Activated T-cell treated with anti-CD3 and anti-CD28 coated beads, Interleukin-2, amount 50 U/mL, for 4 hours (primary cell): Measurements from ENCODE around the gene DNAAF1. TPM values are rescaled to one million over a fixed set of nuclear protein-coding genes. Genes with fewer than 3 reads are reported as not detected.
"Not testable (repeated sequence)": the region's sequence is repeated elsewhere in the genome, so short reads cannot be mapped to it uniquely, and the experiment has no call there.

Experiments used
- ATAC-seq, 2 donors: fragments of 200-7000 bp; cut with Tn5 transposase; one replicate each; pipeline ENCODE4 v1.10.0; 2021
- DNase-seq: peaks from one replicate; pipeline ENCODE4 v3.0.0-alpha.2; 2020
- H3K27me3 Mint-ChIP-seq: one replicate; pipeline ENCODE4 v1.8.0; 2021; ENCODE audit warnings: low read depth, mixed read lengths
- H3K36me3 Mint-ChIP-seq: one replicate; pipeline ENCODE4 v1.8.0; 2022; ENCODE audit warnings: mixed read lengths; ENCODE audit not compliant: insufficient read depth
- H3K4me1 Mint-ChIP-seq: one replicate; pipeline ENCODE4 v1.8.0; 2021; ENCODE audit warnings: low read depth, mixed read lengths
- H3K4me3 Mint-ChIP-seq: one replicate; pipeline ENCODE4 v1.8.0; 2021; ENCODE audit warnings: mild to moderate bottlenecking, moderate library complexity, mixed read lengths
- H3K9me3 Mint-ChIP-seq: one replicate; pipeline ENCODE4 v1.8.0; 2021; ENCODE audit warnings: mixed read lengths
- total RNA-seq, 3 donors: library from RNA; stranded (reverse); gene quantifications; one replicate each; pipeline ENCODE4 v1.2.1, GENCODE V29; 2021

The DNAAF1 gene
- total RNA-seq, 3 donors from 2014 or later: not detected

DNA sequence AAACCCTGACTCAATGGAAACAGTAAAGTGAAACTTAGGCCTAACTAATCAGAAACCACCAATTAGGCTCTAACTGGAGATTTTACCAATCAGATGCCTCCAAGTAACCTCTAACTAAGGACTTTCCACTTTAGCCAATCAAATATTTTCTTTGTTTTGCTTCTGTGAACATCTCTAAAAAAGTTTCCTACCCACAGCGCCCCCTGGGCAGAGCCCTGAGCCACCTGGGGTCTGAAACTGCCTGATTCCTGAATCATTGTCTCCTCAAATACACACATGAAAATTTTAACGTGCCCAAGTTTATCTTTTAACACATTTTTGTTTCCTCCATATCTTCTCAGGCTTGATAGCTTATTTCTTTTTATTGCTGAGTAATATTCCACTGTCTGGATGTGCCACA lies 64.9 kb downstream of the DNAAF1 start:
- no peaks in the 10 kb centered on the region for H3K4me1 Mint-ChIP-seq
- DNase-seq: no peak
- H3K27me3 Mint-ChIP-seq: peaks cover 3% of the 10 kb centered on the region
- no peak for ATAC-seq
- no peaks in the 10 kb centered on the region for H3K36me3 Mint-ChIP-seq
- H3K4me3 Mint-ChIP-seq: no peak overlapping the region
- no peaks in the 10 kb centered on the region for H3K9me3 Mint-ChIP-seq

DNA sequence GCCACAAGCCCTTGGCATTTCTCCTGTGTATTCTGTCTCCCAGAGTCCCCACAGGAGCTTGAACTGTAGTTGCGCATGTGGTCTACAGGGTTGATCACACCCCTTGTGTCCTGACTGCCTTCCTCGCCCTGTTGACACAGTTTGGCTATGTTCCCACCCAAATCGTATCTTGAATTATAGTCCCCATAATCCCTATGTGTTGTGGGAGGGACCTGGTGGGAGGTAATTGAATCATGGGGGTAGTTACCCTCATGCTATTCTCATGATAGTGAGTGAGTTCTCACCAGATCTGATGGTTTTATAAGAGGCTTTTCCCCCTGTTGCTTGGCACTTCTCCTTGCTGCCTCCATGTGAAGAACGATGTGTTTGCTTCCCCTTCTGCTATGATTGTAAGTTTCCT lies 67.0 kb downstream of the DNAAF1 start:
- no peak overlapping the region for H3K4me3 Mint-ChIP-seq

DNA sequence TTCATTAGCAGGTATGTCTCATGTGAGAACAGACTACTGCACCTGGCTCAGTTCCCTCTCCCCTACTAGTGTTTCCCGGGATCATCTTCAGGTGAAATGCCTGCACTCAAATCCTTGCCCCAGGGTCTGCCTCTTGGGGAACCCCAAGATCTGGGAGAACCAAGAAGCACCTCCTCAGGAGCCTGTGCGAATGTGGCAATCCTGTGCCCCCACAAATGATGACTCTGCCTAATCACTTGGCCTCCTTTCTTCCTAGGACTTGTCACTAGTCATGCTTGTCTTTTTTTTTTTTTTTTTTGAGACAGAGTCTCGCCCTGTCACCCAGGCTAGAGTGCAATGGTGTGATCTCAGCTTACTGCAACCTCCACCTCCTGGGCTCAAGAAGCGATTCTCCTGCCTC lies 67.5 kb downstream of the DNAAF1 start:
- H3K27me3 Mint-ChIP-seq: no peaks in the 10 kb centered on the region
- ATAC-seq: no peak
- no peak overlapping the region for H3K4me3 Mint-ChIP-seq

More for the DNA sequence above, 67.0 kb downstream of the DNAAF1 start:
- Mint-ChIP-seq H3K36me3 (no peaks in the 10 kb centered on the region), H3K27me3 (no peaks in the 10 kb centered on the region), H3K9me3 (no peaks in the 10 kb centered on the region), H3K4me1 (no peaks in the 10 kb centered on the region)
- no peak for ATAC-seq
- no peak for DNase-seq

DNA sequence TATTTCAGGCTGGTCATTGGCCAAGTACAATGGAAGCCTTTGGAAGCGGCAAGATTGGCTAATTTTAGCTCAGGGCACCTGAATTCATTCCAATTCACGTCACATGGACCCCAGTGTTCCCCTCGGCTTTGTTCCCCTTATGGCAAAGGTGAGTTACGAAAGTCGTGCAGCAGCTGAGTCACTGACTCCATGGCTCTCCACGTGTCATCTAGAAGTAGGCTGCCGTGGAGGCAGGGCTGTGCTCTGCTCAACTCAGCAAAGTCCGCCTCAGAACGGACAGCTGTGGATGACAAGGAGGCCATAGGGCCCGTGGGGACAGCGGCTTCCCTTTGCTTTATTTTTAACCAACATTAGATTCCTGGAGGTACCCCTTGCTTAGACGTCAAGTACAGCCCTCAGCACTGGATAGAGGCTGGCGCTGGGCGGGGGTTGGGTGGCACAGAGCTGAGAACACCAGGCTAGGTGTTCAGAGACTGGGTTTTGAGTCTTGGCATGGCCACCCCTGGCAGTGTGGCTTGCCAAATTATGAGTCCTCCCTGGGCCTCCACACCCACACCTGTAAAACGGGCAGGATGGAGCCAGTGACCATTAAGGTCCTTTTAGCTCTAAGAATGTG lies 69.5 kb downstream of the DNAAF1 start:
- Mint-ChIP-seq H3K4me1 (no peaks in the 10 kb centered on the region), H3K4me3 (no peak overlapping the region), H3K36me3 (no peaks in the 10 kb centered on the region), H3K9me3 (no peaks in the 10 kb centered on the region), H3K27me3 (peaks cover 5% of the 10 kb centered on the region)
- DNase-seq: no peak
- no peak for ATAC-seq

More for the DNA sequence above, 67.5 kb downstream of the DNAAF1 start:
- no peaks in the 10 kb centered on the region for H3K4me1 Mint-ChIP-seq
- no peaks in the 10 kb centered on the region for H3K36me3 Mint-ChIP-seq
- H3K9me3 Mint-ChIP-seq: no peaks in the 10 kb centered on the region
- no peak for DNase-seq

DNA sequence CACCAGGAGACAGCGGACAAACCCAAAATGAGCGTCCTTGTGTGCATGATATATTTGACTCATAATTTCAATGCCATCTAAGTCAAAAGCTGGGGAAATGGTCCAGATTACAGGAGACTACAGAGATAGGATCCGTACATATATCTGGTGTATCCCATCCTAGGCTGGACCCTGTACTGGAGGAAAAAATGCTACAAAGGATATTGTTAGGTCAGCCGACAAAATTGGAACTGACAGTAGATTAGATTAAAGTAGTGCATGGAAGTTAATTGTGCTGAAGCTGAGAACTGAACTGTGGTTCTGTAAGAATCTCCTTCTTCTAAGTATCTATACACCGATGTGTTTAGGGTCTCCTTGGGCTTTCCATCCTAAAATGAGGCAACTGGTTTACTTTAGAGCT lies 70.4 kb downstream of the DNAAF1 start:
- Mint-ChIP-seq H3K4me3 (no peak overlapping the region), H3K9me3 (no peaks in the 10 kb centered on the region), H3K4me1 (no peaks in the 10 kb centered on the region), H3K36me3 (no peaks in the 10 kb centered on the region), H3K27me3 (peaks cover 5% of the 10 kb centered on the region)
- ATAC-seq: no peak
- DNase-seq: no peak

DNA sequence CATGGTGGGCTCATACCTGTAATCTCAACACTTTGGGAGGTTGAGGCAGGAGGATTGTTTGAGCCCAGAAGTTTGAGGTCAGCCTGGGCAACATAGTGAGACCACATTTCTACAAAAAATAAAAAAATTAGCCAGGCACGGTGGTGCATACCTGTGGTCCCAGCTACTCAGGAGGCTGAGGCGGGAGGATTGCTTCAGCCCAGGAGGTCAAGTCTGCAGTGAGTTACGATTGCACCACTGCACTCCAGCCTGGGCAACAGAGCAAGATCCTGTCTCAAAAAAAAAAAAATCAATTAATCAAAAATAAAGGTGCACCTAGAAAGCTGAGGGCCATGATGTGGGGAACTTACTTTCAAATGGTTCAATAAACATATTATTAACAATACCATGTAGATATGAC lies 71.0 kb downstream of the DNAAF1 start:
- not testable (repeated sequence) for DNase-seq, H3K36me3 Mint-ChIP-seq, H3K27me3 Mint-ChIP-seq, H3K9me3 Mint-ChIP-seq, H3K4me1 Mint-ChIP-seq, H3K4me3 Mint-ChIP-seq, ATAC-seq

DNA sequence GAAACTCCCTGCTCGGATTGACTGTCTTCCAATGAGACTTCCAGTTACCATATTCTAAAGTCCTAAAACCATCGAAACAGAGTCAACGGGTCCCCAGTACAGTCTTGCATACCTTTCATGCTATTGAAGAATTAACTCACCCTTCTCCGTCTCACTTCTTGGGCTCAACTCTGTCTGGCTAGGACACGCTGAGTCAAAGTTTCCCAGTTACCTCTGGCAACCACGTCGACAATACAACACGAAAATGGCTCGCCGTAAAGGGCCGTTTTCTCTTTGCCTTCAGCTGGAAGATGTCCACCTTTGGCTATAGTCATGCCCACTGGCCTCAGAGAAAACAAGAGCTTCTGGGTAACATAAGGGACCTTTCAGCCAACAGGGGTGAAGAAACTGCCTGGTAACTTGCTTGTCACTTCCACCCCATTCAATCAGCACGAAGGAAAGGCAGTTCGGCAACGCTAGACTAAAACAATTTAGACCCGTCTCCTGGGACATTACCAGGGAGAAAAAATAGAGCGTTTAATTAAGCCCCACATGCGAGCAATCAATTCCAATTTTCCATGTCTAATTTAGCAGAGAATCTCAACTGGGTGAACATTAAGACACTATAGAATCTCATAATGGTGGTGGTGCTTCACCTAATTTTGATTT lies 73.2 kb downstream of the DNAAF1 start:
- ATAC-seq (no peak), DNase-seq (no peak)
- no peaks in the 10 kb centered on the region for H3K36me3 Mint-ChIP-seq
- H3K4me3 Mint-ChIP-seq: no peak overlapping the region
- no peaks in the 10 kb centered on the region for H3K9me3 Mint-ChIP-seq
- no peaks in the 10 kb centered on the region for H3K4me1 Mint-ChIP-seq
- peaks cover 14% of the 10 kb centered on the region for H3K27me3 Mint-ChIP-seq

DNA sequence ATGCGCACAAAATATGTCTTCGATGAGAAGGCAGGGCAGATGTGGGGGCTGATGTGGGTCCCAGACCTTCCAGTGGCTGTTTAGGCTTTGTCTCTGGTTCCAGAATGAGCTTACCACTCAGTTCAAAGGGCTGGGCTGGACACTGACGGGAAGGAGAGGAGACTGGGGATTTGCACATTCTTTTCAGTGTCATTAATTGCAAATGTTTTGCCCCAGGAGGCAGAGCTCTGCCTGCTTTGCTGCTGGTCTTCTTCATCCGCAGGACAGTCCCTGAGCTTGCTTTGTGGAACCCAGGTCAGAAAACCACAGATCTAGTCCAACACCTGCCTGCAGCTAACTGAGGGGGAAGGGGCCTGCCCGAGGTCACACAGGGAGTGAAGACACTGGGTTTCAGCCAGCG lies 73.8 kb downstream of the DNAAF1 start:
- Mint-ChIP-seq H3K4me3 (no peak overlapping the region), H3K36me3 (no peaks in the 10 kb centered on the region), H3K4me1 (no peaks in the 10 kb centered on the region), H3K27me3 (peaks cover 14% of the 10 kb centered on the region), H3K9me3 (no peaks in the 10 kb centered on the region)
- no peak for DNase-seq
- no peak for ATAC-seq

DNA sequence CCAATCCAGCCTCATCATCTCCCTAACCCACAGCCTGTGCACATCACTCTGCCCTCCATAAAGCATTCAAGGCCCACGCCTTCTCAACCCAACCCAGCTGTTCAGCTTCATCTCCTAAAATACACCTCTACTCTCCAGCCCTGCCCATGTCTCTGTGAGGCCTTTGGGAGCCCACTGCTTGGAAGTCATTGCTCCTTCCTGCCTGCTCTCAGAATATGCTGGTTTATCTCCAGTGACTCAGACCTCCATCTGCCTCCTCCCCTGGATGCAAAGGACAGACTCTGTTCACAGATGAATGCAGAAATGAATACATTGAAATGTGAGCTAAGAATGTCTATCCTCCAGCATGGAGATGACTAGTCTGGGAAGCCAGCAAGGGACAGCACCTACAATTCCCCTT lies 75.7 kb downstream of the DNAAF1 start:
- Mint-ChIP-seq H3K27me3 (peaks cover 19% of the 10 kb centered on the region), H3K4me1 (no peaks in the 10 kb centered on the region), H3K9me3 (no peaks in the 10 kb centered on the region), H3K36me3 (no peaks in the 10 kb centered on the region), H3K4me3 (no peak overlapping the region)
- ATAC-seq: no peak
- DNase-seq: no peak

DNA sequence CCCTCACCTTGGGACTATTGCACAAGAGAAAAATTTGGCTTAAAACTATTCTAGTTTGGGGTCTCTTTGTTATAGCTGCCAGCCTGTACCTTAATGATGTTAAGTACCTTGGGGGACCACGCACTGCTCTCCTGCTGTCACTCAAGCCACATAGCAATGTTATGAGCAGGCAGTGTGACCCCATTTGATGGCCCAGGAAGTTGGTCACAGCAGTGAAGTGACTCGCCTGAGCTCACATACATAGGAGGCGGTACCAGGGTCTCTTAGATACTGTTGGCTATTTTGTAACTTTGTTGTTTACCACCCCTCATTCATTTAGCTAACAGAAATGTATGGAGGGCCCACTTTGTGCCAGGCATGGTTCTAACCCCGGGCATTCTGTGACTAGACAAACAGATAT lies 78.3 kb downstream of the DNAAF1 start:
- H3K27me3 Mint-ChIP-seq: peaks cover 27% of the 10 kb centered on the region
- no peak overlapping the region for H3K4me3 Mint-ChIP-seq
- DNase-seq (no peak), ATAC-seq (no peak)
- H3K9me3 Mint-ChIP-seq: no peaks in the 10 kb centered on the region
- H3K36me3 Mint-ChIP-seq: no peaks in the 10 kb centered on the region
- no peaks in the 10 kb centered on the region for H3K4me1 Mint-ChIP-seq

DNA sequence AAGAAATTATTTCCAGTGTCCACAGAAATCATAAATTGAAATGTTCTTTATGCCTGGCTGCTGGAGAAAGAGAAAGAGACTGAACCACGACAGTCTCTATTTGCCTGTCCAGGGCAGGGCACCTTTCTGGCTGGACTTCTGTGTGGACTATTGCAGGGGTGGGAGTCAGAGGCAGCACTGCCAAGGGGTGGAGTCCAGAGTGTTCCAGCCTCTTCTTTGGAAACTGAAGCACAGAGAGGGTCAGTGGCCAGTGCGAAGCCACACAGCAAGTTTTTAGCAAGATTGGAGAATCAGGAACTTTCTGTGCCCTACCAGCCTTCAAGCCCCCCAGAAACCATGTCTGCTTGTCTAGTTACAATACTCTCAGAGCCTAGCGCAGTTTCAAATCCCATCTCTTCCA lies 79.4 kb downstream of the DNAAF1 start:
- no peaks in the 10 kb centered on the region for H3K4me1 Mint-ChIP-seq

DNA sequence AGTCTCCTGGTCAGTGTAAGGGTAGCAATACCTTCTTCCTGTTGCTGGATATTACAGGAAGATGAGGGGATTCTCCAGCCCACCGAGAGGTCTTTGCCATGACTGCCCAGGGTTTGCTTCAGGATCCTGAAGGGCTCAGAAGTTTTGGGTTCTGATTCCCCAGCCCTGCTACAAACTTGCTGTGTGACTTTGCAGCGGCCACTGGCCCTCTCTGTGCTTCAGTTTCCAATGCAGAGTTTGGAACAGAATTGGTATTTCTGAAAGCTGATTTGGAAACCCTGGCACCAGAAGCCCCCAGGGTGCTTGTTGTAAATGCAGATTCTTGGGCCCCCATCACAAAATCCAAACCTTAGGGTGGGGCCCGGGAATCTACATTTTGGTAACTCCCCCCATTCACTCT lies 80.0 kb downstream of the DNAAF1 start:
- H3K27me3 Mint-ChIP-seq: peaks cover 32% of the 10 kb centered on the region
- H3K4me3 Mint-ChIP-seq: no peak overlapping the region
- no peaks in the 10 kb centered on the region for H3K36me3 Mint-ChIP-seq
- H3K9me3 Mint-ChIP-seq: no peaks in the 10 kb centered on the region
- no peaks in the 10 kb centered on the region for H3K4me1 Mint-ChIP-seq
- DNase-seq (no peak), ATAC-seq (no peak)

More for the DNA sequence above, 79.4 kb downstream of the DNAAF1 start:
- DNase-seq (no peak), ATAC-seq (no peak)
- Mint-ChIP-seq H3K9me3 (no peaks in the 10 kb centered on the region), H3K36me3 (no peaks in the 10 kb centered on the region), H3K4me3 (no peak overlapping the region), H3K27me3 (peaks cover 32% of the 10 kb centered on the region)

DNA sequence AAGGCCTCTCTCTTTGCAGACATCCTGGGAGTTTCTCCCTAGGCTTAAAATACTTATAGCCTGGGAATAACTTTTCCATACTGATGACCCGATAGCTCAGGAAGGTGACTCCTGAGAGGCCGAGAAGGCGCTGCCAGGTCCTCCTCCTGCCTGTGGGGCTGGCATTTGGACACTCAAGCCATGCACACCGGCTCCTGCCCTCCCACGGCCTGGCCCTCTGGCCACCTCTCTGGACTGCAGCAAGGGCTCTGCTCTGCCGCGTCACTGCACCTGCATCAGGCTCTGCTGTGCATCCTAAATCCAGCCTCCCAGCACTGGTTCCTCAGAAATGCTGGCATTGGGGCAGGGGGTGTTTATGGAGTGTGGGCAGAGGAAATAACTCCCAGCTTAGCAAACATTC lies 80.5 kb downstream of the DNAAF1 start:
- Mint-ChIP-seq H3K4me1 (no peaks in the 10 kb centered on the region), H3K36me3 (no peaks in the 10 kb centered on the region), H3K9me3 (no peaks in the 10 kb centered on the region), H3K4me3 (no peak overlapping the region), H3K27me3 (peaks cover 32% of the 10 kb centered on the region)
- no peak for DNase-seq
- ATAC-seq: no peak

DNA sequence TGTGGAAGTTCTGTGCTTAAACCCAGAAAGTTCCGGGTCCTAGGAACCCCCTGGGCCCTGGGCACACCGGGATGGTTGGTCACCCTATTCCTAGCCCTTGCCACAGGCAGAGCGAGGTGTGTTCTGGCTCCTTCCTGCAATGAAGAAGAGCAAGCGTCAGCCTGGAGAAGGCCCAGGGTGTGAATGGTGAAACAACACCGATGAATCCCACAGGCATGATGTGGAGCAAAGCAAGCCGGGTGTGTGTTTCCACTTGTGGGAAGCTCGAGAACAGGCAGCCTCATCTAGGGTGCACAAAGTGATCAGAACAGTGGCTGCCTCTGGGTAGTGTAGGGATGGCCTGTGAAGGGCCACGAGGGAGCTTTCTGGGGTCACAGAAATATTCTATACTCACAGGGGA lies 80.9 kb downstream of the DNAAF1 start:
- Mint-ChIP-seq H3K4me1 (no peaks in the 10 kb centered on the region), H3K4me3 (no peak overlapping the region), H3K27me3 (peaks cover 29% of the 10 kb centered on the region), H3K36me3 (no peaks in the 10 kb centered on the region), H3K9me3 (no peaks in the 10 kb centered on the region)
- no peak for DNase-seq
- ATAC-seq: no peak
